Spinal cord (tissue), 10 donors: ENCODE results near the gene ALLC. TPM values are rescaled to one million over a fixed set of nuclear protein-coding genes. Genes with fewer than 3 reads are reported as not detected.

Experiments
- DNase-seq, 6 donors: peaks; one replicate each; pipeline versions ENCODE4 v3.0.0 to v3.0.0-alpha.2; 2013 to 2015; ENCODE audit warnings: low spot score in 6 of 6, low read depth in 4 of 6
- H3K27ac ChIP-seq: one replicate; pipeline ENCODE4 v1.5.1; 2013; ENCODE audit warnings: low read depth, low read length, control low read depth
- H3K27me3 ChIP-seq: one replicate; pipeline ENCODE4 v1.6.1; 2013; ENCODE audit warnings: low read length; ENCODE audit not compliant: control insufficient read depth, insufficient read depth
- H3K36me3 ChIP-seq: one replicate; pipeline ENCODE4 v1.6.1; 2013; ENCODE audit warnings: low read length; ENCODE audit not compliant: control insufficient read depth, insufficient read depth
- H3K4me1 ChIP-seq: one replicate; pipeline ENCODE4 v1.6.1; 2013; ENCODE audit warnings: low read length; ENCODE audit not compliant: control insufficient read depth, insufficient read depth
- H3K4me3 ChIP-seq: one replicate; pipeline ENCODE4 v1.5.1; 2013; ENCODE audit warnings: low read depth, low read length, control low read depth
- H3K9me3 ChIP-seq: one replicate; pipeline ENCODE4 v1.6.1; 2013; ENCODE audit warnings: low read length; ENCODE audit not compliant: control insufficient read depth, insufficient read depth
- WGBS: methylation state at CpG from one replicate; pipeline ENCODE4 v1.1.5; 2013; ENCODE audit warnings: missing lambda C conversion rate; ENCODE audit not compliant: insufficient coverage; 5-methylcytosine and 5-hydroxymethylcytosine counted together
- polyA plus RNA-seq, 2 donors: library from polyadenylated mRNA; unstranded; fragments of 120-200 nt; gene quantifications; one replicate each; pipeline ENCODE4 v1.2.1, GENCODE V29; 2013; ENCODE audit not compliant: insufficient read length in 2 of 2
- small RNA-seq: library from RNA; depleted of rRNA; stranded (forward); fragments of <200 nt; gene quantifications from one replicate; pipeline ENCODE3, GENCODE V24; 2014; ENCODE audit warnings: low replicate concordance
- total RNA-seq, 2 donors: library from RNA; depleted of rRNA in 1 of 2; stranded (reverse); fragments of 120-200 nt in 1 of 2; fragments of >200 nt in 1 of 2; gene quantifications; one replicate each; pipeline versions ENCODE4 v1.2.3 to v1.2.4, GENCODE V29; 2013 to 2014
- donor health status: healthy.

The ALLC gene
- total and polyA plus RNA-seq, 4 donors: 0.71 to 8.2 (median 1.6) TPM

DNA sequence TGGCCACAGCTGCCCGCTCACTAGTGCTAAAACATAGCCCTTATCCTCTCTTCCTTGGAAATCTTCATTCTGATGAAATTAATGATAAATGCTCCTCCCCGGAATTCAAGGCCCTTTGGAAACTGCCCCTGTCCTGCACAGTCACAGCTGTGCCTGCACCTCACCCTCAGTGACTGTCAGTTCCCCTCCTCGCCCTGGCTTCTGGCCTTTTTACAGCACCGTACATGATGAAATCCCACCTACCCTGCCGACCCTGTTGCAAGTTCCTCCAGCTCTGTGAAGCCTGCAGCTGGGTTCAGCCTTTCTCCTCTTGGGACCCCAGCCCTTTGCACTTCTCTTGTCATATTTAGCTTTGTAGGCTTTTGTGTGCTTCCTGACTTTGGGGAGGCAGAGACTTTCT lies 93.8 kb downstream of the ALLC start:
- WGBS: 61% methylated on average over 5 of the region's 5 CpGs
- Histone ChIP-seq H3K9me3 (no peaks in the 10 kb centered on the region), H3K4me1 (peaks cover 7% of the 10 kb centered on the region), H3K27ac (no peak overlapping the region), H3K4me3 (no peak overlapping the region), H3K36me3 (no peaks in the 10 kb centered on the region), H3K27me3 (no peaks in the 10 kb centered on the region)
- no peak for DNase-seq

Small RNA genes lying within 50 kb of the gene (small RNA-seq; reads per million reads assigned to genes)
- gene TMSB4XP2: not detected

Other genes with a start within 250 kb of the ALLC start
- gene ADI1, start 138.7 kb upstream of the ALLC start, total RNA-seq: 10 to 100 TPM; 28.8 to 84.4 TPM
- gene ADI1, start 138.7 kb upstream of the ALLC start, polyA plus RNA-seq: 10 to 100 TPM; 35.9 to 50.3 TPM
- gene RNASEH1, start 99.9 kb upstream of the ALLC start, total RNA-seq: 10 to 100 TPM; 17.9 to 18.1 TPM
- gene RNASEH1, start 99.9 kb upstream of the ALLC start, polyA plus RNA-seq: 10 to 100 TPM; 14.5 to 21.5 TPM
- gene RPS7, start 82.9 kb upstream of the ALLC start, total RNA-seq: 1,000 to 10,000 TPM in 1 of 2 donors, 100 to 1,000 TPM in 1; 960 to 1,614 TPM
- gene RPS7, start 82.9 kb upstream of the ALLC start, polyA plus RNA-seq: 100 to 1,000 TPM; 707 to 725 TPM
- gene COLEC11, start 63.1 kb upstream of the ALLC start, total RNA-seq: 10 to 100 TPM in 1 of 2 donors, 1 to 10 TPM in 1; 1.1 to 31.1 TPM
- gene COLEC11, start 63.1 kb upstream of the ALLC start, polyA plus RNA-seq: 1 to 10 TPM; 1.2 to 2.1 TPM
- gene DCDC2C, start 45.4 kb downstream of the ALLC start, total RNA-seq: 1 to 10 TPM in 1 of 2 donors, under 1 TPM in 1; 0.99 to 1.3 TPM
- 1 to 10 TPM in 1 of 2 donors, under 1 TPM in 1; 0.73 to 1.6 TPM for gene DCDC2C, start 45.4 kb downstream of the ALLC start, polyA plus RNA-seq